GM19193 (cell line): ENCODE measurements around the gene NUDT2.

Experiments used
- POLR2A ChIP-seq: IDR thresholded peaks from 4 replicates; pipeline ENCODE4 v1.6.1; 2011; ENCODE audit not compliant: insufficient read depth, insufficient read length; ENCODE audit errors: extremely low read depth

The NUDT2 gene

DNA sequence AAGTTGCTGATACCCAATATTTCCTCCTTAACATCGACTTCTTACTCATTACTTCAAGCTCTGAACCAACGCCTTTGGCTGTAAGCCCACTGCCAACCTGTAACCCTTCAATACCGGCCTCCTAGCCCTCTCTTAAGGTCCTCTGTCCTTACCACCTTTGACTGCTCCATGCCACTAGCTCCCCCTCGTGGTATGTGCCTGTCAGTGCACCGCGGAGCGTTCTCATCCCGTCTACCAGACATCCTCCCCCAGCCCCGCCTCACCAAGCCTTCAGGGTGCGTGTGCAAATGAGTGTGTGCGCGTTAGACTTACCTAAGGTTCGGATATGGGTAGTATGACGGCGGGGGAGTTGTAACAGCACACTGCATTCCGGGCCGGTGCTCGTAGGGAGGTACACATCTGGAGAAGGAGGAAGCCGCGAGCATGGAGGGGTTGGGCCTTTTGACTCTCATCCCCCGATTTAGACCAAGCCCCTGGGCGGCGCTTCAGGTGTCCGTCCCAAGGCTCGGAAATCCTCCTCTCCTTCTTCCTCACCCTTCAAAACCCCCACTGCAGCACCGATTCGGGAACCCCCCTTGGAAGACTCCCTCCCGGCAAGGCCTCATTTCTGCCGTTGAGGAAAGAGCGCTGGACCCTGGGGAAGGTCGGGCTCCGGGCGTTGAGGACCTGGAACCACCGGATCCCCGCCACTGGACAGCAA is 50.1 kb downstream of the NUDT2 start:
- no peak for TF ChIP-seq POLR2A

DNA sequence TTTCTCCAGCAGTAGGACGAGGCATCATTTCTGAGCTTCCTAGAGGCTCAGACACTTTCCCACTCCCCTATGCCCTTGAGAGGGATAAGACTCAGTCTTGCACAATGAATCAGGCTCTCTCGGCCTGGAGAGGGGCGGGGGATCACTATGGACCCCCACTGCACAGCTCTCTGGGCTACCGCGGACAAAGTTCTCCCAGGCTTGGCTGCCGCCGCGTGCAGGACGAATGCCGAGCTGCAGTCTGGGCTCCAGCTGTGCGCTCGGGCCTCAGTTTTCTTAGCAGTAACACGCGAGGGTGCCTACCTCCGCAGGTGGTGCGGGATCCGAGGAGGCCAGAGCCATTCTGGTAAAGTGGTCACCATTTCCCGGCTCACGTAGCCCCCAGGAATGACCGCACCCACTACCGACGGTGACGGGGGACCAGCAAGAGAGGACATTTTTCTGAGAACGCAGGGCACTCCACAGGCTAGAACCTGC is 50.7 kb downstream of the NUDT2 start:
- no peak for TF ChIP-seq POLR2A

DNA sequence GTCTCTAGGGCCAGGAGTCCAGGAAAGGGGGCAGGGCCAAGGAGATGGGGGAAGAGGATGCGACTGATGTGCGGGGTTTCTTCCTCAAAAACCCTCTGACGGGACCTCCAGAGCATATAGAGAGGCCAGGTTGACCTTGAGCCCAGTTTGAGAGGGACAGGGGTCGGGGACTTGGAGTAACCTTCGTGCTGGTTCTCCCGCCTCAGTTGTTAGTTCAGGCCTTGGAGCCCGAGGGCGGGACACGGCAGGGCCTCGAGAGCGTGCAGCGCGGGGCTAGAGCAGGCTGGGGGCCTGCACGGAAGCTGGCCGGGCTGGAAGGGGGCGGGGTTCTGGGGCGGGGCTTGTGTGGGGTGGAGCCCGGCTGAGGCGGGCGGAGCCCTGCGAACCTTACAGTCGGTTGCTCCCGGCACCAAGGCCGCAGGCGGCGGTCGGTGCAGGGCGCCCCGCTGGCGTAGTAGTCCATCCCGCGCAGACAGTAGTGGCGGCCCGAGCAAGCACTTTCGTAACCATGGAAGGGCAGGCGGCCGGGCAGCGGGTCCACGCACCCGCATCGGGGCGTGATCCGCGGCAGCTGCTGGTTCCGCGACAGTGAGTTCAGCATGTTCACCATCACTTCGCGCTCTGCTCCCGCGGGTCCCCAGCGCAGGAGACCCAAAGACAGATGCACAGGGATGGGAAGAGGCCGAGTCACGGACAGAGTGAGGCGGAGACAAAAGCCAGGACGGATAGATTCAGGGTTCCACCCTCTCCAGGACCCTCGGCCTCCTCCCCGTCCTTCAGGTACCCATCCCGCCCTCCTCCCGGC is 51.3 kb downstream of the NUDT2 start:
- TF ChIP-seq POLR2A: no peak

DNA sequence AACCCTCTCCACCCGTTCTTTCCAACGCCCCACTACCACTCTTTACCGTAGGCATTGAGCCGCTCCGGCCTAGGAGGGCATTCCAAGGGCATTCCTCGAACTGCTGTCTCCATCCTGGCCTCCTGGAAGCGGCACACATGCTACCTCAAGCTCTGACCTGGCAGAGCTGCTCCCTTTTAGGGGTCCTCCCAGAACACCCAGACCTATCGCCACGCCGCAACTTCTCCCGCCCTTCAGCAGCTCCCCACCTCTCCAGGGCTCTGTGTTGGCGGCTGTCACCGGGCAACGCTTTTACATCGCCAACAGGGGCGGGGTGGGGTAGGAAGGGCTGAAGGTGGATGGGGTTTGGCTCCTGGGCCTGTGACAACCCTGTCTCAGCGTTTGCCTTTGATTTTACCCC is 52.0 kb downstream of the NUDT2 start:
- no peak for TF ChIP-seq POLR2A

DNA sequence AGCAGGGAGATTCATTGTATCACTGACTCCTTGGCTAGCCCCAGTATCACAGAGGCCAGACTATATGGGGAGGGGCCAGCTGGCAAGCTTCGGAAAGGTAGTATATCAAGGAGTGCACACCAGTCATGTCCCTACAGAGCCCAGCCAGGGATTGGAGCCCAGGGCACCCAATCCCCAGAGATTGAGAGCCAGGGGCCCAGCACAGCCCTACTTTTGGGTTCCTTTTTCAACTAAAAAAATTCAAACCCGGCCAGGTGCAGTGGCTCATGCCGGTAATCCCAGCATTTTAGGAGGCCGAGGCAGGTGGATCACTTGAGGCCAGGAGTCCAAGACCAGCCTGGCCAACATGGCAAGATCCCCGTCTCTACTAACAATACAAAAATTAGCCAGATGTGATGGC is 52.7 kb downstream of the NUDT2 start:
- TF ChIP-seq POLR2A: no peak

DNA sequence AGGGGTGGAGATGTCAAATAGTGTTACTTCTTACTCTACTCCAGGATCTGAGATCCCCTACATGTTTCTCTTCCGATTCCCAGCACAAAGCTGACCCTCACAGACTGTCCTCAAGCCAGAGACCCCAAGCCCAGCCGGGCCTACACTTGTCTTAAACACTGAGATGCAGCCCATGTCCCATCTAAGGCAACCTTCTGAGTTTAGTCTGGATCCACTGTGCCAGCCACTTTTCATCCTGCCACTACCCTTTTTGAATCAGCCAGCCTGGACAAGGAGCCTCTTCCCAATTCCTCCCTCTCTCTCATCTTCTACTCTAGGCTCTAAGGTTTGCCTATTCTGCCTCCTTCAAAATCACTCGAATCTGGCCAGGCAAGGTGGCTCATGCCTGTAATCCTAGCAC is 53.5 kb downstream of the NUDT2 start:
- TF ChIP-seq POLR2A: no peak

DNA sequence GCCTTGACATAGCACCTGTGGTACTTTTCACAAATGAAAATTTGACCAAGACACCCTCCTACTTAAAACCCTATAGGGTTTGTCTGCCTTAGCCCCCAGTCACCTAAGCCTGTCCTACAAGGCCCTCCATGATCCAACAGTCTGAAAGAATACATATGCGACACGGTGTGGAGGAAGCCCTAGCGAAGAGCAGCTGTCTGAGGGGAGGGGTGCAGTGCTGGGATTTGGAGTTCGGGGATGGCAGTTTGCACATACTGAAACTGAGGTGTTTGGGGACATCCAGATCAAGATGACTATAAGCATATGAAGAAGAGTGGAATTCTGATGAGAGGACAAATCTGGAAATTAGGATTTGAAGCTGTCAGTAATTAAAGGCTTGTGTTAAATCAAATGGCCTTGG is 54.5 kb downstream of the NUDT2 start:
- TF ChIP-seq POLR2A: no peak

DNA sequence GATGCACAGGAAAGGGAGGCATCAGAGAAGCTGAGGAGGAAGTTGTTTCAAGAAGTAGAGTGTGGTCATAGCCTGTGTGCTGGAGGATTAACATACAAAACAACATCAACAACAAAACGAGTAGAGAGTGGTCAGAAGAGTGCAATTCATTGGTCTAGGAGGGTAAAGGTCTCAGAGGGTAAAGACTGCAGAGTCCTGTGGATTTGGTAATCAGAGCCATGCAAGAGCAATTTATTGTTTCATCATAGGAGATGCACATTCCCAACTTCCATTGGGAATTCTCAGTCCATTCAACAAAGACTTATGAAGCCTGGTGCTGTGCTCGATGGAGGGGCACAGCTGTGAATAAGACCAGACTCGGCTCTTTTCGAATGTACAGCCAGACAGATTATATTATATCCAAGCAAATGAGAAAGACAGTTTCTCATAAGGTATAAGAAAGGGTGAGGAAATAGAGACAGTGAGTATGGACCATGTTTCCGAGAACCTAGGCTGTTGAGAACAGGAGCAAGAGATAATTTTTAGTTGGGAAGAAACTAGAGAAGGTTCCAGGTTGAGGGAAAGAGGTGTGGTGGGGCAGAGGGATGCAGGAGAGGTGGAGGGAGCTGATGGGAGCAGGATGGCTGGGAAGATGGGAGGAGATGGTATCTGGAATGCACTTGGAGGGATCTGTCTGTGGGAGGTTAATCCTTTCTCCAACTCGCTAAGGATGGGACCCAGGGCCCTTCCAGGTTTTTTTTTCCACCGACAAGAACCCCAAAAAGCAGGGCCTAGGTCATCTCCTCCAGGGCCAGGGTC is 55.2 kb downstream of the NUDT2 start:
- TF ChIP-seq POLR2A: no peak

DNA sequence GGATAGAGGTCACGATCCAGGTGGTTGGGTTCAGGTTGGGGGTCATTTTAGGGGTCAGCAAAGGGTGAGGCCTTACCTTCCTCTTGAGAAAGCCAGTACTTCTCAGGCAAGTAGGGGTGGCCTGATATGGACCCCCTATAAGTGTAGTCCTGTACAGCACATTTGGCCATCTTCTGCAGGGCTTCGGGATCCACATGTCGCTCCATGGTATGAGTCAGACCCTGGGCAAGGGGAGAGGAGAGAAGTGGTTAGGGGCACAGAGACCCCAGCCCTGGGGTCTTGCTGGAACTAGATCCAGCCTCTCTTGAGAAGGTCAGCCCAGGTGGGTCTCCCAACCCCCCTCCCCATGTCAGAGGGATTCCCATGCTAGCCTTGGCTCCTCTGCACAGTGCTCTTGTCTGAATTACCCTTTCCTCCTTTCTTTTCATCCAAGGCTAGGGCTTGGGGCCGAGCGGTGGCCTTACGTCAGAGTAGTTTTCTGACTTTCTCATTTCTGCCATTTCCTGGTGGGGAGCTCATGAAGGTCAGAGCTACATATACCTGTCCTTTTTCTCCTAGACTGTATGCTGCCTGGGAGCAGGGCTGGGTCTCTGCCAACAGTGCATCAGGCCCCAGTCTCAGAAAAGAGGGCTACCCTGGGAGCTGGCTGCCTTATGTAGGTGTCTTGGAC is 56.3 kb downstream of the NUDT2 start:
- no peak for TF ChIP-seq POLR2A

DNA sequence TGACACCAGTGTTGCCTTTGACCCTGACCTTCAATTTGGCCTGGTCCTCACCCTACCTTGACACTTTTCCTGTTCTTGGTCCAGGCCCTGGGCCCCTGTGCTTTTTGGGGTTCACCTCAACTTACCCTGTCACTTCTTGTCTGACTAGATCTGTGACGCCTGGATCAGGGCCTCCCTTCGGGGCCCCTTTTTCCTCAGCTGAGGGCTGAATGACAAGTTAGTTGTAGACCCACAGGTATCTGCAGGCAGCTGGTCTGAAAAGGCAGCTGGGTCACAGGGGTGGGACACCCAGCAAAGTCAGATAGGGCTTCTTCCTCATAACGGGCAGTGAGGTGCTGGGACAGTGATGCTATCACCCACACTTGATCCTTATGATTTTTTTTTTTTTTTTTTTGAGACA is 57.3 kb downstream of the NUDT2 start:
- no peak for TF ChIP-seq POLR2A

DNA sequence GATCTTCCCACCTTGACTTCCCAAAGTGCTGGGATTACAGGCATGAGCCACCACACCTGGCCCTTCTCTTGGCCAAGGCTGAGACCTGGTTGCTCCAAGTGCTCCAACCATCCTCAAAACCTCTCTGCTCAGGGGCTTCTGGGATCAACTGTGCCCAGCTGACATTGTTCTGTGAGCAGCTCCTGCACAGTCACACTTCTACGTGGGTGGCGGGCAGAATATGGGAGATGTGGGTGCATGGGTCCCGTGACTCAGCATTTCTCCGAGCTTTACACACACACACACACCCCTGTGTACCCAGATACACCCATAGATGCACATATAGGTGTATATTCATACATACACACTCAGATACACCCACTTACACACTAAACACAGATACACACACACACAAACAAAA is 57.9 kb downstream of the NUDT2 start:
- no peak for TF ChIP-seq POLR2A

DNA sequence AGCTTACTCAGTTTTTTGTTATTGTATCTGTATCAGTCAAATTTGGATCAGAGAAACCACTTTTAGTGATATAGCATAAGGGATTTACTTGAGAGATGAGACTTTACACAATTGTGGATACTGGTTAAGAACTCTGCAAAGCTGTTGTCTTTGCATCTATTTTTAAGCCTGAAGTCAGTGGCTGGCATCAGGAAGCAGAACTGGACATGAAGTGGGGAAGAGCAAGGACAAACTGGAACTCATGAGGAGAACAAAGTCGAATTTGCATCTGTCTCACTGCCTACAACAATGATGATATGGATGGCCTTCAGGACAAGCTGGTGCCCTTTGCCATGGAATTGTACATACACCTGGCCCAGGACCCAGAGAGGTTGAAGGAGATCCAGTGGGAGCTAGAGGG is 63.1 kb downstream of the NUDT2 start:
- no peak for TF ChIP-seq POLR2A
